ENCODE measurements around the gene ZBTB45. TPM values are rescaled to one million over a fixed set of nuclear protein-coding genes. Genes with fewer than 3 reads are reported as not detected.

The ZBTB45 gene
- 5.2 and 5.9 TPM in 2 replicates for total RNA-seq

DNA sequence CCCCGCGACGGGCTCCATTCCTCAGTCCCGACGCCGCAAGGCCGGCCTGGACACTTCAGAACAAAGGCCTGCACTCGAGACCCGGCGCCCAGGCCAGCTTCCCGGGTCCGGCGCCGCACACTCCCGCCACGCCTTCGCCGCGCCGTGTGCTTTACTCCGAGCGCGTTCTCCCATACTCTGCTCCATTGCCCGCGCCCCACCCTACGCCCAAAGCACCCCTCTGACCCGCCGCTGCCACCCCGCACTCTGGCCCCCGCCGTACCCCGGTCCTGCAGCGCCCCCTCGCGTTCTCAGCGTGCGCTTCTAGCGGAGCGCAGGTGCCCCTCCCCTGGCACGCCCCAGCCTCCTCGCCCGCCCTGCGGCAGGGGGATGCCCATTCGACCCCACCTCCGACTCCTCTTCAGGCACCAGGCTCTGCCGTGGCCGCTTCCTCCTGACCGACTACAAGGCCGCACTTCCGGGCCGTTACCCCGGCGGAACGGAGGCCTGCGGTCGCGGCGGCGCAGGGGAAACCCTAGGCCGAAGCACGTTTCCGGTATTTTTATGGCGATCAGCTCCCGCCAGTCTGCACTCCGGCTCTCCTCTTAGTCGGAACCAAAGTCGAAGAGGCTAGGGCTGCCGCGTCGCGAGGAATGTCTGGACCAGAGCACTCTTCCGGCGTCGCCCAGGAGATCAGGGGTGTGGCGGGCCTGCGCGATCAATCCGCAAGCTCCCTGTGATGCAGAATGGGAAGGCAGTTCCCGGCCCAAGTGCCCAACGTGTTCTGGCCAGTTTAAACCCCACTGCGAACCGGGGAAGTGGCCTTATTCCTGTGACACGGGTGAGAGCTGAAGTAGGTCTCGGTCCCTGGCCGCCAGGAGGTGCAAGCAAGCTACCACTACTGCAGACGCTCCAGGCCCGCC is at the start of gene ZBTB45:
TSS of gene ZBTB45 (minus strand) at position 456 of the 902 bp plus-strand sequence. CDS start 2,137 bp downstream, outside the sequence.

DNA sequence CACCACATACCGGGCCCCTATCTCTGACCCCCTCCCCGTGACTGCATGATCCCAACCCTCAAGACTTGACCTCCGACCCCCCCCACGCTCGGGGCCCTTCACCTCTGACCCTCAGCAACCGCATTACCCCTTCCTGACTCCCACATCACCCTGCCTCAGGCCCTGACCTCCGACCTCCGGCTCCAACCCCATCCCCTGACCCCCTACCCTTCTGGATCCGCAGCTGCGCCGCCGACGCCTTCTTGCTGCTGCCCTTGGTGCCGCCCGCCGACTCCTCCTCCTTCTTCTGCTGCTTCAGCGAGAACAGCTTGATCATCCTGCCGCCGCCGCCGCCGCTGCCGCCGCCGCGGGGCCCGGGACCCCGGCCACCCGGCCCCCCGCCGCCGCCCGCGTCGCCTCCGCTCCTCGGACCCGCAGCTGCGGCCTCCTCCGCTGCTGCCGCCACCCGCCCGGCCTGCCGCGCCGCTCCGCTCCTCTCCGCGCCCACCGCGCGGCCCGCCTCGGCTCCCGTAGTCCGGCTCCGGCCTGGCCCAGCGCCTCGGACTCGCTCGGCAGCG is 38.5 kb upstream of the ZBTB45 start, which contains the start of gene UBE2M:
TSS of gene UBE2M (minus strand) at position 546 of the 557 bp plus-strand sequence. CDS start at position 316, 230 bp downstream.

DNA sequence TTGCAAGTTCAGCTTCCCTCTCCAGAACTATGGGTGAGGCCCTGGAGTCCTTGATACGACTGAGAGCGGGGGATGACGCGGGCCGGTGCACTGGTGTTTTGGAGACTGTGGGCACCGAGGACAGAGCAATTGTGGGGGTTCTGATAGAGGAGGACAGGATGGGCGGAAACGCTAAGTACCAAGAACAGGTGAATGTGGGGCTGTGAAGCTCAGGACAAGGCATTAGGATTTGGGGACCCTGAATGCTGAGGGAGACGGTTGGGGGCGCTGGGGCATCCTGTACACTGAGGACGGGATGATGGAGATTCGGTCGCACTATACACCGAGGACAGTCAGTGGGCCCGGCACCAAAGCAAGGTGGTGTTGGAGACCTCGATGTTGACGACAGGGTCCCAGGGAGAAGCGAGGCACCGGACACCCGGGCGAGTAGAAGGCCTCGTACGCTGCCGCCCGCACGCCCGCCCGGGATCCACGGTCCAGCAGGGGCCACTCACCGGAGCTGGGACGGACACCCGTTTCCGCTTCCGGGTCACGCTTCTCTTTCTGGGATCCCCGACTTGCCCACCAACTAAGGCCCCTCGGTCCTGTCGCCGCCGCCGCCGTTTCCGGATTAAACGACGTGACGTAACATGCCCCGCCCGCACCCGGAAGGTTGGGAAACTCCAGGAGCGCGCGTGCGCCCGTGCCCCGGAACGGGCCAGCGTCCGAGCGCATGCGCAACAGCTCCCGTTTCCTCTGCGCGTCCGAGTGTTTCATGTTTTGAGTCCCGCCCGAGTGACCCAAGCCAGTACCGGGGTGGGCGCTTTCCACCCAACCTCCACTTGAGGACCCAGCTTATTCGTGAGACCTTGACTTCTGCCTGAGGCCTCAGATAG is 35.1 kb upstream of the ZBTB45 start, which contains the start of gene CHMP2A:
TSS of gene CHMP2A (minus strand) at position 612 of the 875 bp plus-strand sequence. CDS start 893 bp downstream, outside the sequence.

DNA sequence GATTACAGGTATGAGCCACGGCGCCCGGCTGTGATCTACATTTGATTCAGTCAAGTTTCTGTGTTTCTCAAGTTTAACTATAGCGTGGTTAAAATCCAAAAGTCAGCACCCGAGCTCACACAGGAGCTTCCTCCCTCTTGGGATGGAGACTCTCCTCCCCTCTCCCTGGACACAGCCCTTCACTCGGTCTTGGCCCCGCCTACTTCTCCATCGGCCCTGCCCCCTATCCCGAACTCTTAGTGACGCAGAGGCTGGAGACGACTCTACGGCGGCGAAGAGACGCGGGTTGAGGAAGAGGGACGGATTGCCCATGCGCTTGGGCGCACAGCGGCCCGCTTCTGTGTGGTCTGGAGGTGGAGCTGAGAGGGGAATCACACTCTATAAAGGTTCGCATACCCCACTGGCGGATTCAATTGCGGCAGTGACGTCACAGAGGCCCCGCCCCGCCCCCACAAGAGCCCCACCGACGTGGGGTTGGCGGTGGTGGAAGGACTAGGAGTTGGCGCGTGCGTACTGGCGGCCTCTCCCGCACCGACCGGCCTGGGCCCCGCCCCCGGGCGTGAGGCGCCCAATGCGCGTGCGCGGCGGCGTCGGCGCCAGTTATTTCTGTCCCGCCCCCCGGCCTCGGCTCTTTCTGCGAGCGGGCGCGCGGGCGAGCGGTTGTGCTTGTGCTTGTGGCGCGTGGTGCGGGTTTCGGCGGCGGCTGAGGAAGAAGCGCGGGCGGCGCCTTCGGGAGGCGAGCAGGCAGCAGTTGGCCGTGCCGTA is 24.4 kb upstream of the ZBTB45 start, which contains the start of gene TRIM28:
TSS of gene TRIM28 (plus strand) at position 239 of the 765 bp plus-strand sequence. CDS start 694 bp downstream, outside the sequence.

GRCh38 chr19:58511353-58512208 is 8.0 kb downstream of the ZBTB45 start, which contains the start of gene SLC27A5:
TSS of gene SLC27A5 (minus strand) at chr19:58511992. CDS start at chr19:58511955, 37 bp downstream.

DNA sequence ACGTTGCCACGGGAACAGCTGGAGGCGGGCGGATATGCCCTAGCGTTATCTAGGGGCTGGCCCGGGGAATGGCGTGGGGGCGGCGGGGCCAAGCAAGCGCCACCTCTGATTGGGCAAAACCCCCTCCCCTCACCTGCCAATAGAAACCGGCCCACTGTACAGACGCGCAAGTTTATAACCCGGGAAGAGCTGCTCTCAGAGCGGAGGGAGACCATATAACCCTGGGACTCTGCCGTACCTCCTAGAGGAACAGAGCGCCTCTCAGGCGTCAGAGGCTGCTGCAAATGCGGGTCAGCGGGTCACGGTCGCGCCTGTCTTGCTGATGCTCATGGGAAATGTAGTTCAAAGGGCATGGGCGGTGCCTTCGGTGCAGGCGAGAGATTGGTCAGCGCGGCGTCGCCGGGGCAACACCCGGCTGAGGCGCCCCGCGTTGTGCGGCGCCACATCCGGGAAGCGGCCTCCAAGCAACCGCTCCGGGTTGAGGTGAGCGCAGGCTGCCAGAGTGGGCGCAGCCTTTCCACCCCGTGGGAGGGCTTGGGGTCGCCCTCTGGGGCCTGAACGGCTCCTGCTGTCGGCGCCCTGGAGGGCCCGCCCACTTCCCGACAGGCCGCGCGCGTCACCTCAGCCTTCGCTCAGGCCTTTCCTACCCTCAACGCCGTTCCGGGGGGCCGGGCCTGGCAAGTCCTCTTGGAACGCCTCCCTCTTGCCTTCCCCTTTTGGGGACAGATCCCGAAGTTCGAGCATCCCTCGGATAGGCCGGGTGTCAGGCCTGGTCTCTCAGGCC is 43.7 kb downstream of the ZBTB45 start, which contains the start of gene ZNF446:
TSS of gene ZNF446 (plus strand) at position 639 of the 784 bp plus-strand sequence. CDS start 867 bp downstream, outside the sequence.

DNA sequence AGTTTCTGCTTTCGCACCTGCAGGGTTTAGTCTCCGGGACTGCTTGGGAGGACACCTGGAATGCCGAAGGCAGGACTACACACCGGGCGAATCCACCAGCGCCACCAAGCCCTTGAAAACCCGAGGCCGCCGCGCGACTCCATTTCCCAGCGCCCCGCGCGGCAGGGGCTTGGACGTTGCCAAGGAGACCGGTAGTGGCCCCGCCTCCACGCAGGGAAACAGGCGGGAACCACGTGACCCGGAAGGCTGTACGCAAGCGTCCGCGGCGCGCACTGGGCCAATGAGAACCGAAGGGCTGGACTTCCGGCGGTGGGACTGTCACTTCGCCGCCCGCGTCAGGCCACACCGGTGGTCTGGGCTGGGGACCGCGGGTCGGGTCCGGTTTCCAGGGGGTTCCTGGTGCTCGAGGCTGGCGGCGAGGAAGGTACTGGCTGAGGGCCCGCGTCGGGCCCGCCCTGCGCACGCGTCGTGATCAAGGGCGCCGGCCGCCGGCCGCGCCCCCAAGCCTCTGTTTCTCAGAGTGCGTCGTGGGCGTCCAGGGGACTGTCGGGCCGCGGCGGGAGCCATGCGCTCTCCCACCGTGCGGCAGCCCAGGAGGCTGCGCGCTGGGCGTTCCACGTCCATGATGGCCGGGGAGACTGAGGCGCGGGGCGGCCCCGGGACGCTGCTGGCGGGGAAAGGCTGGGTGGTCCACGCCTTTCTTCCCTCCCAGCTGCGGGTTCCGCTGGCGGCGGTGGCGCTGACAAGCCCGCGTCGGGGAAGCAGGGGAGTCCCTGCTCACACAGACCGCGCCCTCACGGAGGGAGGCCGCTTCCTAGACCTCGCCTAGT is 52.6 kb downstream of the ZBTB45 start, which contains the start of gene ZNF324:
TSS of gene ZNF324 (plus strand) at position 321 of the 830 bp plus-strand sequence. CDS start 2,106 bp downstream, outside the sequence.

Other genes with a start within 250 kb of the ZBTB45 start
- 3.3 and 3.6 TPM in 2 replicates for gene ZNF8, start 240.9 kb downstream of the ZBTB45 start, total RNA-seq
- 21.4 and 31.2 TPM in 2 replicates for gene ERVK3-1, start 214.4 kb downstream of the ZBTB45 start, total RNA-seq
- gene ZSCAN22, start 192.8 kb downstream of the ZBTB45 start, total RNA-seq = 2.1 and 2.3 TPM in 2 replicates
- gene A1BG, start 166.3 kb downstream of the ZBTB45 start, total RNA-seq = 3.6 and 6.2 TPM in 2 replicates
- gene ZNF497, start 157.1 kb downstream of the ZBTB45 start, total RNA-seq = 0.65 and 1.4 TPM in 2 replicates
- 1.2 and 2.9 TPM in 2 replicates for gene ZNF837, start 138.8 kb downstream of the ZBTB45 start, total RNA-seq
- 1,884 and 2,690 TPM in 2 replicates for gene RPS5, start 132.5 kb downstream of the ZBTB45 start, total RNA-seq
- not detected in 2 replicates for gene RNF225, start 124.2 kb downstream of the ZBTB45 start, total RNA-seq
- 10.8 and 15.3 TPM in 2 replicates for gene ZNF584, start 111.2 kb downstream of the ZBTB45 start, total RNA-seq
- 5.5 and 7.8 TPM in 2 replicates for gene ZNF132, start 79.7 kb downstream of the ZBTB45 start, total RNA-seq
- gene ZNF324B, start 68.2 kb downstream of the ZBTB45 start, total RNA-seq = 6.8 and 9.4 TPM in 2 replicates
- 11.4 and 13.7 TPM in 2 replicates for gene ZNF324, start 52.7 kb downstream of the ZBTB45 start, total RNA-seq
- gene ZNF446, start 43.5 kb downstream of the ZBTB45 start, total RNA-seq = 4.3 and 4.9 TPM in 2 replicates
- gene SLC27A5, start 7.8 kb downstream of the ZBTB45 start, total RNA-seq = 5.3 and 5.5 TPM in 2 replicates
- 286 and 350 TPM in 2 replicates for gene TRIM28, start 24.3 kb upstream of the ZBTB45 start, total RNA-seq
- 98.6 and 119 TPM in 2 replicates for gene CHMP2A, start 35.3 kb upstream of the ZBTB45 start, total RNA-seq
- gene UBE2M, start 38.8 kb upstream of the ZBTB45 start, total RNA-seq = 95.1 and 95.5 TPM in 2 replicates
- gene MZF1, start 53.5 kb upstream of the ZBTB45 start, total RNA-seq = 7.9 and 9.4 TPM in 2 replicates

Measured in epithelial cell of umbilical artery (primary cell).